Measurements from ENCODE around the gene FGD2.
"Not testable (repeated sequence)": the region's sequence is repeated elsewhere in the genome, so short reads cannot be mapped to it uniquely, and the experiment has no call there.

The FGD2 gene

GRCh38 chr6:36971921-36972673, 33.4 kb upstream of the FGD2 start:
- DNase-seq = no peak

GRCh38 chr6:36973190-36973589, 32.3 kb upstream of the FGD2 start:
- no peak for DNase-seq

GRCh38 chr6:36973647-36974046, 31.8 kb upstream of the FGD2 start:
- no peak for DNase-seq

DNA sequence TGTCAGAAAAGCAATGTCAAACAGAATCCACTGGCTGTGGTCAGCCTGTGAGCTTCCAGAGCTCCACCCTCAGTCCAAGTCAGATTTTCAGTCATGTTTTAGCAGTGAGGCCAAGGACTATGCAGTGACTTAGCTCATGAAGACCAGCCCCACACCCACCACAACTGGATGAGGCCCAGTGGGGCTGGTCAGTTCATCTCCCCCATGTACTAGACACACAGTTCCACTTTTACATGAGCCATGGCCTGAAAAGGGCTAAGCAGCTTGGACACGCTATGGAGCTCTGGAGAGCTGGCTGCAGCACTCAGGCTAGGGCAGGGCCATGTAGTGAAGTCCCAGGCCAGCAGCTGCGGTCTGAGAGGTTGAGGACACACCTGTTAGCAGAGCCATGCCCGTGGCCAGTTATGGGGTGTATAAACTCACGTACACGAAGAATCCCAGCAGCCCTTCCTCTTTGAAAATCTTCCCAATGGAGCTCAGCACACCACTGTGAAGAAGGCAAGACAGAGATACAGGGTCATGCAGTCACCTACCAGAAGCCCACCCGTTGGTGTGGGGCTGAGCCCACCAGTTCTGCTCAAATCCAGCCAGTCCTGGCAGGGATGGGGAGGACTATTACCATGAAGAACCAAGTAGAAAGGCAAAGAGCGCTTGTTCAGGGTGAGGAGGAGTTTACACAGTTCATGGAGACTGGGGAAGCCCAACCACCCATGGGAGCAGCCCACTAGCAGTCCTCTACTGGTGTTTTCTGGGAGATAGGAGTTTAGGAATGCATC, 30.0 kb upstream of the FGD2 start:
- no peak for DNase-seq

- DNase-seq = no peak
These were observed 29.5 kb upstream of the FGD2 start for GRCh38 chr6:36976007-36976264.

GRCh38 chr6:36976509-36976908, 28.9 kb upstream of the FGD2 start:
- DNase-seq = no peak

GRCh38 chr6:36976931-36977330, 28.5 kb upstream of the FGD2 start:
- no peak for DNase-seq

GRCh38 chr6:36977470-36977941, 27.9 kb upstream of the FGD2 start:
- DNase-seq = no peak

- no peak for DNase-seq
These were observed 26.8 kb upstream of the FGD2 start for GRCh38 chr6:36978421-36979346.

DNA sequence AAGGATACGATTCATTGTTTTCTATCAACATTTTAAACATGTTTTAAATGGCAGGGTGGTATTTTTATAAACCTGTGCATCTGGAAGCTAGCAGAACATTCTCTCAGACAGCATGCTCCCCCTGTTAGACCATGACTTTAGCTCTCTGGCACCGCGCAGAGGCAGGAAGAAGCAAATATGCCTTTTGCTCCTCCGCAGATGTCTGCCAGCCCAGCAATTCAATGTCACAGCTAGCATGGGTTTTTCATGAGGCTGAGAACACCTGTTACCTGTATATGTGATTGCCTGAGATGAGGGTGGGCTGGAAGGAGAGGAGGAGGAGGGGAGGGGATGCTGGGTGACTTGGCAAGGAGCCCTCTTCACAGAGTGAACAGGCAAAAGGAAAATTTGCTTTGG, 26.1 kb upstream of the FGD2 start:
- DNase-seq = no peak

DNA sequence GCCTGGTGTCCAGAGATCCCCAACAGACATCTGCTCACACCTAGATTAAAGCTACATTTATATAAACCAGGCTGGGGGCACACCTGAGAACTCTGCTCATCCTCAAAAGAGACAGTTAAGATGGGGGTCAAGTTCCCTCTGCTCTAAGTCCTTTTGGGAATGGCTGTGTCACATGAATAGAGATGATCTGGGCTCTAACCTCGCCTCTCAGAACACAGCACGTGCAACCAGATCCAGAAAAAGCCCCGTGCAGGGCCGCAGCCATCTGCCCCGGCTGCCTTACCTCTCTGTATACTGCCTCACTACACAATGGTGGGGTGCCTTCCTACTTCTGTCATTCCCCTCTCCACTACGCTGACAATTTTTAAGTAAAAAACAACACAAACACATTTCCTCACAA, 25.3 kb upstream of the FGD2 start:
- no peak for DNase-seq

DNA sequence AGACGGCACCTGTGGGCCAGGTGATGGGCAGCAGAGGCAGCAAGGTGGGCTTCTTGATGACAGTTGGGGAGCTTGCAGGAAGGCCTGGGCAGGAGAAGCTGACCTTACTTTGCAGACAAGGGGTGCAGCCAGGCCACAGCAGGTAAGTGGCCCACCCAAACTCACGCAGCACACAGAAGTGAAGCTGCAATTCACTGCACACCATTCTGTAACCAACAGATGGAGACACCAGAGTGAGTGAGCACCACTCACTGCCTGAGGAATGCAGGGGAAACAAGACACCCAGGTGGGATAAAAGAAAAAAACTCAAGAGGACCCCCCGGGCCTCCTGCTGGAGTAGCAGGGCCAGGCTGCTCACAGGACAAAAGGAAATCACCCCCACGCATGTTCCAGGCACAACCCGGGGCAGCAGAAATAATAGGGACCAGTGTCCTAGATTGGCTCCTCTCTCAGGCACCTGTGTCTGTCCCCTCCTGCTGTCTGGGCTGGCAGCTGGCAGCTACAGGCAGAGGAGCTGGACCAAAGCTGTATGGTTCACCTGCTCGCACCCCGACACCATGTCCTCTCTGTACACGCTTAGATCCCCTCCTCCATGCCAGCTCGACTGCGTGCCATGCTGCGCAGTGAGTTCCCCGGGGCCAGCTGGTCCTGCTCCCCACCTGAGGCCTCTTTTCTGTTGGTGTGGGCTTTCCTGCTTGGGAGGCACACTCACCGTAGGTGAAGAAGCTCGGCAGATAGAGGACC, 24.4 kb upstream of the FGD2 start:
- DNase-seq = no peak

DNA sequence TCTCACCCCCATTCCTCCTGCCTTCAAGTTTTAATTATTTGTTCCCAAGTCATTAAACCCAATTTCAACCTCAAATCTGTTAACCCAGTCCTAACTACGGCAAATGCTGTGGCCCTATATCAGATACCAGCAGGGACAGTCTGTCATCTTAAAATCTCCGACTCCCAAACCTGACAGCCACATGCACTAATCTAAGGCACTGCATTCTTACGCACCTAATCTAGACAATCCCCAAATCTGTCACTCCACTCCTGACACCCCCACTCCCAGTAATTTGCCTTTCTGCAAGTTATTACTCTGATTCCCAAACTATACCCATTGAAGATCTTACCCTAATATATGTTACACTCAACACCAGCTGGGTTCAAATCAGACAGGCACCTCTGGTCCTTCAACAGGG, 21.9 kb upstream of the FGD2 start:
- DNase-seq = no peak

GRCh38 chr6:36984581-36985416, 20.7 kb upstream of the FGD2 start:
- DNase-seq = peak; percentile 49

DNA sequence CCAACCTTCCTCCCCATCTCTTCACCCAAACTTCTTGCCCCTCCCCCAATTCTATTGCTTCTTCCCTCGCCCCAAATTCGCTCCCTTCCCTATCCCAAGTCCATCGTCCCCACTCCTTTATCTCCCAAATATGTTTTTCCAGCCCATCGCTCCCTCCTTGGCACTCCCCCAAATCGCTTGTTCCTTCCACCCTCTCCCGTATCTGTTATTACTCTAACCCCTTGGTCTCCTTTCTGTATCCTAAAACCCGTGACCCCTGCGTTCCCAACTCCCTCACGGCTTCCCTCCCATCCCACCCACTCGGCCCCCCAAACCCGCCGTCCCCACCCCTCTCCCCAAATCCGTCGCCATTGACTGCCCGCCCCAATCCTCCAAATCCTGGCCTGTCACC, 20.0 kb upstream of the FGD2 start:
- no peak for DNase-seq

DNA sequence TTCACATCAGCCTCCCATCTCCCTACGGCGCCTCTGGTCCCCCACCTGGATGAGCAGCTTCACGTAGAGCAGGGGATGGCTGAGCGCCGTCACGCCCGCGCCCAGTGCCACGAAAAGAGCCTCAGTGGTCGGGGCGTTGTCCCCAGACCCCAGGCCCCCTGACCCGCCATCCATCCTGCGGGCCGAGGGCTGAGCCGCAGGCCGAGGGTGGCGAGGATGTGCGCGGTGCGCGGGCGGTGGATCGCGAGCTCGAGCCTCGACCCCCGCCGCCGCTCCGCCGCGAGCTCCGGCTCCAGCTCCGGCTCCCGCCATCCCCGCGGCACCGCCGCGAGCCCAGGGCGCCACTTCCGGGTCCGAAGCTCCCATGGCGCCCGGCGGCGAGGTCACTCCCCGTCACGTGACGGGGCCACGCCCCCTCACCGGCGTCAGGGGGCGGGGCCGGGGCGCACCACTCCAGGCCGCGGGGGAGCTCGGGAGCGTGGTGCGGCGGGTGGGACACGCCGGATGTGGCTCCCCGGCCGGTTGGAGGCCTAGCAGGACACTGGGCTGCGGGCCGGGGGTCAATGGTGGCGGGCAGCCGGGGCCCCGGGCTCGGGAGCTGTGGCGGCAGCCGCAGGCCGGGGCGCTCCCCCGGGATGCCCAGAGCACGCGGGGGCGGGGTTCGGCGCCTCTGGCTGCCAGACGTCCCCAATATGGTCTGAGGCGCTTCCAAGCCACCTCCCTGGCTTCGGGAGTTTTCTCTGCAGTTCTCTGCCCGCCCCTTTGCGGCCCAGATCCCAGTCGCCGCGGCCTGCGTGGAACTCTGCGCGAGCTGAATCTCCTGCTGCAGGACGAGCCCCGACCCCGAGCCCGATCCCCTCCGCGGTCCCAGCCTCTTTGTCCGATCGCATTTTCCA, 19.4 kb upstream of the FGD2 start, which contains the start of gene MTCH1:
TSS of gene MTCH1 (minus strand) at position 389 of the 896 bp plus-strand sequence. CDS start at position 366, 23 bp downstream.
- peak; percentile 85 for DNase-seq

DNA sequence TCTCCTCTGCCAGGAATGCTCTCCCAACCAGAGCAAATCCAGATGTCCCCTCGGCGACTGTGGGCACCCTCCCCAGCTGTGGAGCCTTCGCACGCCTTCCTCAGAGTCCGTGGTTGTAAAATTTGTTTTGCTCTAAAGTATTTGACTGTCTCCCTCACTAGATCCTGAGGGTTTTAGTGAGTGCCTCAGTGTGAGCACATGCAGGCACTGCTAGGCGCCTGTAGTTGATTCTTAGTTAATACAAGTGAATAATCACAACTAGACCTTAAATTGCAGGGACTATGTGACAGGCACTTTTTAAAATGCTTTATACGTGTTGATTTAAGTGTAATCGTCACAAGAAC, 18.8 kb upstream of the FGD2 start:
- DNase-seq = no peak

GRCh38 chr6:36989264-36989663, 16.2 kb upstream of the FGD2 start:
- no peak for DNase-seq

GRCh38 chr6:36990401-36990800, 15.1 kb upstream of the FGD2 start:
- not testable (repeated sequence) for DNase-seq

DNA sequence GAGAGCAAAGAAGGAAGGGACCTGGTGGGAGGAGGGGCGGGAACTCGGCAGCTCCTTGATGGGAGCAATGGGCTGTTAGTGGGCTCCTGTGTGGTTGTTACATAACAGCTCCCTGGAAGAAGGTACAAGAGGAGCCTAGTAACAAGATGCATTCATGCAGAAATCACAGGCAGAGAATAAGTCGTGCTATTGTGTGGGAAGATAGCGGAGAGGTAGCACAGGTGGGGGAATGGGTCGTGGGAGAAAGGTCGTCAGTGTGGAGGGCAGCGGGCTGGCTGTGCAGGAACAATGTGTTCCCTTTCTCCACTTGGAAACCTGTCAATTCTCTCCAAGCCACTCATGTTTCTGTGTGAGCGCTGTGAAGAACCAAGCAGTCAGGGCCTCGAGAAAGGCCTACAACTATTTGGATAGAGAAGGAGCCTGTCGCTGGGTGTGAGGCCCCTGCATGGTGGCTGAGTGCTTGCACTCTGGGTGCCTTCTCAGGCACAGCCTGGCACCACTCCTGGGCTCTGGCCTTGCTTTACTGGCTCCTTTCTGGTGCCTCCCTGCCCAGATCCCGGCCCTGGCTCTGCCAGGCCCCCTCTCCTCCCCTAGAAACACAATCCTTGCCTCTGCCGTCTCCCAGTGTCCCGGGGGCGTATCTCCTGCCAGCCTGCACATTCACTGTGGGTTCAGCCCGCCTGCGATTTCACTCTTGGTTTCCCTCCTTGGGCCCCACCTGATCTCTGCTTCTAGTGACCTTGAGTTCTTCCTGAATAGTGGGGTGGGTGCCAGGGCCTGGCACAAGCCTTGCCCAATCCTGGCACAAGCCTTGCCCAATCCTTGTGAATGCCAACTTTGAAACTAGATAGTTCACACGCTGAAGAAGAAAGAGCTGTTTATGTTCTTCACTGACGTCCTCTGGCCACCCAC, 7.4 kb upstream of the FGD2 start:
- DNase-seq = no peak

All from activated naive CD4-positive, alpha-beta T cell treated with anti-CD3 and anti-CD28 coated beads, Interleukin-2, amount 50 U/mL, for 16 hours (primary cell).